BLaER1 (cell line): ENCODE data around the gene OR9A2.
A peak's percentile ranks its signal among the peaks of the same experiment; 100 is the strongest.

Experiments
- H3K27ac ChIP-seq: shearing (Covaris generic); formaldehyde crosslinking; 2 replicates; pipeline ENCODE4 v1.8.1; 2022
- H3K27me3 ChIP-seq: shearing (Covaris generic); formaldehyde crosslinking; 2 replicates; pipeline ENCODE4 v1.8.1; 2022
- H3K36me3 ChIP-seq: shearing (Covaris generic); formaldehyde crosslinking; 2 replicates; pipeline ENCODE4 v1.8.1; 2022
- H3K4me1 ChIP-seq: shearing (Covaris generic); formaldehyde crosslinking; 2 replicates; pipeline ENCODE4 v1.8.1; 2022
- H3K4me2 ChIP-seq: shearing (Covaris generic); formaldehyde crosslinking; 2 replicates; pipeline ENCODE4 v1.8.1; 2022
- H3K4me3 ChIP-seq: shearing (Covaris generic); formaldehyde crosslinking; 2 replicates; pipeline ENCODE4 v1.8.1; 2022
- H3K9ac ChIP-seq: shearing (Covaris generic); formaldehyde crosslinking; 2 replicates; pipeline ENCODE4 v1.8.1; 2022
- H3K9me3 ChIP-seq: shearing (Covaris generic); formaldehyde crosslinking; 2 replicates; pipeline ENCODE4 v1.8.1; 2022
- H4K20me1 ChIP-seq: shearing (Covaris generic); formaldehyde crosslinking; 2 replicates; pipeline ENCODE4 v1.8.1; 2022
- Cebpa-rat ChIP-seq: shearing (Covaris generic); IDR thresholded peaks from 2 replicates; pipeline ENCODE4 v1.8.1; 2022

Gene OR9A2

DNA sequence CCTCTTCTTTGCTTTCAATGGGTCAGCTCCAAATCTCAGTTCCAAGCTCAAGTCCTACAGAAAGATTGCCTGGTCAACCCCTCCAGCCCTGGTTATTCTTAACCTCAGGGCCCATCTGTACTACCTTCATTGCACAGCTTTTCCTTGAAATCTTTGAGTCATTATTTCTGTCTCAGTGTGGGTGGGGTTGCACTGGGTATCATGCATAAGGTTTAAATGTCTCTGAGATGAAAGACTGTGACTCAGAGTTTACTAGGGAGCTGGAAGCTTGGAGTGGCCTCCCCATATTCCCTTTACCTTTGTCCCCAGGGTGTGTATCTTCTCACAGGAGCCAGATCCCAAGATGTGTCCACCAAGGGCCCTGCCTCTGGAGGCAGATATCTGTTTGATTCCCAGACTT lies 21.9 kb upstream of the OR9A2 start:
- Histone ChIP-seq H3K9me3 (no peaks in the 10 kb centered on the region), H4K20me1 (no peaks in the 10 kb centered on the region), H3K9ac (no peak overlapping the region), H3K36me3 (no peaks in the 10 kb centered on the region), H3K4me3 (no peak overlapping the region), H3K27ac (peak overlapping the region; percentile 24), H3K27me3 (no peaks in the 10 kb centered on the region), H3K4me2 (peak overlapping the region; percentile 66), H3K4me1 (peaks cover 38% of the 10 kb centered on the region)
- TF ChIP-seq Cebpa-rat = no peak

GRCh38 chr7:143047326-143047725 lies 20.4 kb upstream of the OR9A2 start:
- Histone ChIP-seq H3K9ac (no peak overlapping the region), H3K27me3 (no peaks in the 10 kb centered on the region), H3K36me3 (no peaks in the 10 kb centered on the region), H3K4me2 (peak overlapping the region; percentile 50), H3K9me3 (no peaks in the 10 kb centered on the region), H3K4me3 (no peak overlapping the region), H3K4me1 (peaks cover 46% of the 10 kb centered on the region), H3K27ac (no peak overlapping the region), H4K20me1 (no peaks in the 10 kb centered on the region)
- TF ChIP-seq Cebpa-rat = no peak

GRCh38 chr7:143046426-143046851 lies 19.5 kb upstream of the OR9A2 start:
- Histone ChIP-seq H3K27ac (no peak overlapping the region), H3K36me3 (no peaks in the 10 kb centered on the region), H3K9me3 (no peaks in the 10 kb centered on the region), H3K4me2 (no peak overlapping the region), H4K20me1 (no peaks in the 10 kb centered on the region), H3K9ac (no peak overlapping the region), H3K4me1 (peaks cover 55% of the 10 kb centered on the region), H3K27me3 (no peaks in the 10 kb centered on the region), H3K4me3 (no peak overlapping the region)
- no peak for TF ChIP-seq Cebpa-rat

DNA sequence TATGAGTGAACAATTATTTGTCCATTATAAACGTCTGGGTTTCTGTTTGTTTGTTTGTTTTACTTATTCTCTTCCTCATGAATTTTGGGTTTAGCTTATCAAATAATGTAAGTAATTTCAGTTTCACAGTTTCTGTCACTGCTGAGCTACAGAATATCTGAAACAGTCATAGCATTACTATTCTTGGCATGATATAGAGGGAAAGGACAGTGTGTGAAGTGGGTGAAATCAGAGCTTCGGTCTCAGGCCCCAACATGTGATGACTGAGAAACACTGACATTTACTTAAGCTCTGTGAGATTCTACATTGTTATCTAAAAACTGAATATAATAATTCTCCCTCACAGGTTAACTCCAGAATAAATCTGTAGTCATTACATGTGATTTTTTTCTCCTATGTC lies 16.5 kb upstream of the OR9A2 start:
- TF ChIP-seq Cebpa-rat = no peak
- H3K4me2 ChIP-seq = no peak overlapping the region
- no peak overlapping the region for H3K27ac ChIP-seq
- no peaks in the 10 kb centered on the region for H4K20me1 ChIP-seq
- H3K9ac ChIP-seq = no peak overlapping the region
- H3K36me3 ChIP-seq = no peaks in the 10 kb centered on the region
- H3K9me3 ChIP-seq = no peaks in the 10 kb centered on the region
- H3K4me3 ChIP-seq = no peak overlapping the region
- peaks cover 41% of the 10 kb centered on the region for H3K4me1 ChIP-seq
- H3K27me3 ChIP-seq = no peaks in the 10 kb centered on the region

- Histone ChIP-seq H3K9ac (no peak overlapping the region), H3K9me3 (no peaks in the 10 kb centered on the region), H3K27ac (no peak overlapping the region), H3K36me3 (no peaks in the 10 kb centered on the region), H3K4me3 (no peak overlapping the region), H4K20me1 (no peaks in the 10 kb centered on the region), H3K4me1 (peaks cover 36% of the 10 kb centered on the region), H3K27me3 (no peaks in the 10 kb centered on the region), H3K4me2 (peak overlapping the region; percentile 11; the same call in 1 of the 2 replicates)
- TF ChIP-seq Cebpa-rat = no peak
These were observed 15.9 kb upstream of the OR9A2 start for GRCh38 chr7:143042790-143043271.

- Histone ChIP-seq H3K27me3 (no peaks in the 10 kb centered on the region), H3K27ac (no peak overlapping the region), H4K20me1 (no peaks in the 10 kb centered on the region), H3K4me1 (peaks cover 30% of the 10 kb centered on the region), H3K36me3 (no peaks in the 10 kb centered on the region), H3K4me2 (peak overlapping the region; percentile 11), H3K9ac (no peak overlapping the region), H3K9me3 (no peaks in the 10 kb centered on the region), H3K4me3 (no peak overlapping the region)
- no peak for TF ChIP-seq Cebpa-rat
These were observed 15.3 kb upstream of the OR9A2 start for GRCh38 chr7:143042159-143042789.

DNA sequence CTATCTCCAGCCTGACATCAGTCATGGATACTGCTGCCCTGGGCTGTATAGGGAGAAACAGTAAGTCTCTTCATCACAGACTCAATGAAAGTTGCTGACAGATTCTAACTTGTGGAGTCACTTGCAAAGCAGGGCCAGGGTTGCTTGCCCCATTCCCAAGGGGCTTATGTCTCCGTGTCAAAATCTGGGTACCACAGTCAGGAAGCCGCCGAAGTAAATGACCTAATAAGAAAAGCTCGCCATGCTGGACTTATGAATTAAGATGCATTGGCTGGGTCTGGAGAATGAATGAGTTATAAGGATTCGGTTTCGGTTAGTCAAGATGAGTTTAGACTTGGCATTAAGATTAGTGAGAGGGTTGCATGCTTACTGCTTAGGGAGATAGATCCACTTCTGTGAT lies 14.4 kb upstream of the OR9A2 start:
- TF ChIP-seq Cebpa-rat = no peak
- H3K4me2 ChIP-seq = peak overlapping the region; percentile 11
- H3K27me3 ChIP-seq = no peaks in the 10 kb centered on the region
- H3K9me3 ChIP-seq = no peaks in the 10 kb centered on the region
- no peak overlapping the region for H3K9ac ChIP-seq
- no peak overlapping the region for H3K27ac ChIP-seq
- H3K4me3 ChIP-seq = no peak overlapping the region
- H4K20me1 ChIP-seq = no peaks in the 10 kb centered on the region
- H3K4me1 ChIP-seq = peaks cover 22% of the 10 kb centered on the region
- no peaks in the 10 kb centered on the region for H3K36me3 ChIP-seq

- TF ChIP-seq Cebpa-rat = no peak
- H3K27me3 ChIP-seq = no peaks in the 10 kb centered on the region
- no peaks in the 10 kb centered on the region for H3K36me3 ChIP-seq
- H3K27ac ChIP-seq = no peak overlapping the region
- H3K4me3 ChIP-seq = no peak overlapping the region
- H3K4me2 ChIP-seq = no peak overlapping the region
- peaks cover 22% of the 10 kb centered on the region for H3K4me1 ChIP-seq
- H3K9ac ChIP-seq = no peak overlapping the region
- no peaks in the 10 kb centered on the region for H4K20me1 ChIP-seq
- H3K9me3 ChIP-seq = peaks cover 6% of the 10 kb centered on the region
These were observed 13.3 kb upstream of the OR9A2 start for GRCh38 chr7:143040209-143040715.

DNA sequence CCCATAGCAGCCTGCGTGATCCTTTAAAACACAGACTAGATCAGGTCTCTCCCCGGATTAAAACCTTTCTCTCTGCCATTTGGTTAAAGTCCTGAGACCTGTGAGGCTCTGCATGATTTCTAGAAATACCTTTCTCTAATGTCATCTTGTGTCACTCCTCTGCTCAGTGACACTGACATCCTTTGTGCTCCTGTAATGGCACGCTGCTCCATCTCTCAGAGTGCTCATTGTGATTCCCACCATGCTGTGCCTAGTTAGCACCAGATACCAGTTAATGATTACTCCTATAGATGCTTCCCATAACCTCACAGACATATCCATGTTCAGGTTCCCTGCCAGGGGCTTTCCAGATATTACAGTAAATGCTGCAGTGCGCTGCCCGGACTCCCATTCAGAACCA lies 11.7 kb upstream of the OR9A2 start:
- Histone ChIP-seq H3K9ac (no peak overlapping the region), H3K9me3 (peaks cover 12% of the 10 kb centered on the region), H3K36me3 (no peaks in the 10 kb centered on the region), H3K4me3 (no peak overlapping the region), H3K4me1 (peaks cover 22% of the 10 kb centered on the region), H4K20me1 (no peaks in the 10 kb centered on the region), H3K27ac (no peak overlapping the region), H3K4me2 (no peak overlapping the region), H3K27me3 (no peaks in the 10 kb centered on the region)
- no peak for TF ChIP-seq Cebpa-rat

DNA sequence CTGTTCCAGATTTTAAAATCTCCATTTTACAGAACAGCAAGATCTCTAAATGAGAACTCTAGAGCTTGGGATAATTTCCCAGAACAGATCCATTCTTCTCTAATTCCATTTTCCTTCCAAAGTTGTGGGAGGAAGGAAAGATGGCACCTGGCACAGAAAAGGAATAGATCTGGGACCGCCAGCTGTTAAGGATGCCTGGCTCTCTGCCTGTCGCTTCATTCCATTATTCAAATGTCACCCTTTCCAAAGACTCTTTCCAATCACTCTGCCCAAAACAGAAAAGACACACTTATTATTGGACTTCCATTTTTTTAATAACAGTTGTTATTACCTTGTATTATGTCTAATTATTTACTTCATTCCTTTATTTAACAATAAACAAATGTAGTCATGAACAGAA lies 751 bp upstream of the OR9A2 start:
- Histone ChIP-seq H4K20me1 (no peaks in the 10 kb centered on the region), H3K4me2 (no peak overlapping the region), H3K9me3 (0 out of 2 replicates have a peak, but pooled peaks cover 8% of the 10 kb centered on the region), H3K27me3 (no peaks in the 10 kb centered on the region), H3K4me3 (no peak overlapping the region), H3K36me3 (no peaks in the 10 kb centered on the region), H3K4me1 (peaks cover 12% of the 10 kb centered on the region), H3K9ac (no peak overlapping the region), H3K27ac (no peak overlapping the region)
- no peak for TF ChIP-seq Cebpa-rat

DNA sequence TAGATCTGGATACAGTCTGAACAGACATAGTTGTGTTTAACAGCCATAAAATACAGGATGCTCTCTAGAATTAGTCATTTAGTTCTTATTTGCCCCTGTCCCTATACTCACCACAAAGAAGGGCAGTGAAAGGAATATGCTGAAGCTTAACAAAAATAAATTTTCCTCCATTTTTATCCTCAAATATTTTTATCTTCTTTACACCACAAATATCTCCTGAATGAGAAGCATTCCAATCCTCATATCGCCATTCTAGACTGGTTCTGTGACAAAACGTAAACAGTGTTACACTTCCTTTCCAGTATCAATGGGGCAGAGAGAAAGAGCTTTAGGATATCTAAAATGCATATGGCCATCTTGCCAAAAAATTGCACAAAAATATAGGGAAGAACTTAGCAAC lies 1.6 kb downstream of the OR9A2 start:
- H3K36me3 ChIP-seq = no peaks in the 10 kb centered on the region
- no peak overlapping the region for H3K27ac ChIP-seq
- H3K9me3 ChIP-seq = no peaks in the 10 kb centered on the region
- H3K27me3 ChIP-seq = no peaks in the 10 kb centered on the region
- no peak overlapping the region for H3K9ac ChIP-seq
- no peaks in the 10 kb centered on the region for H3K4me1 ChIP-seq
- no peak overlapping the region for H3K4me2 ChIP-seq
- no peaks in the 10 kb centered on the region for H4K20me1 ChIP-seq
- TF ChIP-seq Cebpa-rat = no peak
- no peak overlapping the region for H3K4me3 ChIP-seq
